Liver (tissue), 9 donors: ENCODE results near the gene HACL1. TPM values are rescaled to one million over a fixed set of nuclear protein-coding genes. Genes with fewer than 3 reads are reported as not detected.
"Not testable (repeated sequence)": the region's sequence is repeated elsewhere in the genome, so short reads cannot be mapped to it uniquely, and the experiment has no call there.

Experiments
- DNase-seq: peaks from one replicate; pipeline ENCODE4 v3.0.0-alpha.2; 2017; ENCODE audit warnings: low spot score
- H3K27ac ChIP-seq, 2 donors: one replicate each; pipeline ENCODE4 v1.7.0; 2013; ENCODE audit warnings: inconsistent platforms in 2 of 2, low read length in 2 of 2, control low read depth in 1 of 2, low read depth in 1 of 2, mild to moderate bottlenecking in 1 of 2
- H3K27me3 ChIP-seq, 4 donors: one replicate each; pipeline versions ENCODE4 v1.6.1 to v1.7.0; 2013; ENCODE audit warnings: low read length in 3 of 4, inconsistent platforms in 1 of 4, mild to moderate bottlenecking in 1 of 4, moderate library complexity in 1 of 4; ENCODE audit not compliant: control insufficient read depth in 4 of 4, insufficient read depth in 4 of 4
- H3K36me3 ChIP-seq, 4 donors: one replicate each; pipeline versions ENCODE4 v1.6.1 to v1.7.0; 2013; ENCODE audit warnings: low read length in 3 of 4, mild to moderate bottlenecking in 3 of 4, low read depth in 1 of 4, moderate library complexity in 1 of 4; ENCODE audit not compliant: control insufficient read depth in 4 of 4, insufficient read depth in 3 of 4
- H3K4me1 ChIP-seq, 4 donors: one replicate each; pipeline versions ENCODE4 v1.6.1 to v1.7.0; 2013; ENCODE audit warnings: low read length in 3 of 4, mild to moderate bottlenecking in 3 of 4, moderate library complexity in 1 of 4; ENCODE audit not compliant: control insufficient read depth in 4 of 4, insufficient read depth in 4 of 4
- H3K4me3 ChIP-seq, 3 donors: one replicate each; pipeline versions ENCODE4 v1.6.1 to v1.7.0; 2013; ENCODE audit warnings: low read length in 3 of 3, control low read depth in 1 of 3, low read depth in 1 of 3, mild to moderate bottlenecking in 1 of 3
- H3K9ac ChIP-seq, 2 donors: one replicate each; pipeline ENCODE4 v1.7.0; 2013; ENCODE audit warnings: low read length in 2 of 2, mild to moderate bottlenecking in 2 of 2, moderate library complexity in 2 of 2, control low read depth in 1 of 2, low read depth in 1 of 2
- H3K9me3 ChIP-seq, 4 donors: one replicate each; pipeline versions ENCODE4 v1.6.1 to v1.7.0; 2013; ENCODE audit warnings: low read length in 3 of 4; ENCODE audit not compliant: control insufficient read depth in 4 of 4
- CTCF ChIP-seq: fragments of 150-350 bp; IDR thresholded peaks from 2 replicates; pipeline ENCODE4 v1.5.1; 2017; ENCODE audit warnings: improper control_type of control experiment, low read depth, low read length; ENCODE audit not compliant: missing input control
- EGR1 ChIP-seq, 2 donors: IDR thresholded peaks; 2 replicates each; pipeline ENCODE4 v1.6.1; 2016 to 2018; ENCODE audit warnings: antibody characterized with exemption in 2 of 2, low read depth in 2 of 2
- FOXA1 ChIP-seq: IDR thresholded peaks from 2 replicates; pipeline ENCODE4 v1.6.1; 2016; ENCODE audit warnings: antibody characterized with exemption
- HNF4A ChIP-seq, 2 donors: conservative IDR thresholded peaks; 2 replicates each; pipeline ENCODE4 v1.6.1; 2016; ENCODE audit warnings: antibody characterized with exemption in 2 of 2, mild to moderate bottlenecking in 2 of 2
- JUND ChIP-seq, 2 donors: IDR thresholded peaks; 2 replicates each; pipeline ENCODE4 v1.6.1; 2016; ENCODE audit warnings: antibody characterized with exemption in 2 of 2
- MAX ChIP-seq: IDR thresholded peaks from 2 replicates; pipeline ENCODE4 v1.6.1; 2016; ENCODE audit warnings: antibody characterized with exemption
- NR2F2 ChIP-seq: IDR thresholded peaks from 2 replicates; pipeline ENCODE4 v1.6.1; 2016; ENCODE audit warnings: antibody characterized with exemption
- REST ChIP-seq: IDR thresholded peaks from 2 replicates; pipeline ENCODE4 v1.6.1; 2016; ENCODE audit warnings: antibody characterized with exemption, mild to moderate bottlenecking
- RXRA ChIP-seq, 2 donors: IDR thresholded peaks; 2 replicates each; pipeline ENCODE4 v1.6.1; 2017 to 2018; ENCODE audit warnings: antibody characterized with exemption in 2 of 2, mild to moderate bottlenecking in 1 of 2
- SP1 ChIP-seq: IDR thresholded peaks from 2 replicates; pipeline ENCODE4 v1.6.1; 2018; ENCODE audit warnings: antibody characterized with exemption, mild to moderate bottlenecking
- TAF1 ChIP-seq: conservative IDR thresholded peaks from 2 replicates; pipeline ENCODE4 v1.6.1; 2016; ENCODE audit warnings: antibody characterized with exemption, mild to moderate bottlenecking
- YY1 ChIP-seq: IDR thresholded peaks from 2 replicates; pipeline ENCODE4 v1.6.1; 2016; ENCODE audit warnings: antibody characterized with exemption, mild to moderate bottlenecking
- ZBTB33 ChIP-seq: IDR thresholded peaks from 2 replicates; pipeline ENCODE4 v1.6.1; 2016; ENCODE audit warnings: antibody characterized with exemption
- WGBS: extraction: QIAGEN DNeasy Blood & Tissue Kit; methylation state at CpG from one replicate; pipeline ENCODE4 v1.1.7; 2013; 5-methylcytosine and 5-hydroxymethylcytosine counted together
- polyA plus RNA-seq, 2 donors: library from polyadenylated mRNA; stranded (reverse) in 1 of 2; unstranded in 1 of 2; fragments of 200-250 nt in 1 of 2; fragments of >200 nt in 1 of 2; fragmentation: Nextera tagmentation in 1 of 2; extraction: Ambion mirVana in 1 of 2; gene quantifications; one replicate each; pipeline versions ENCODE4 v1.2.1 to v1.2.3, GENCODE V29; 2013 to 2015
- total RNA-seq, 2 donors: library from RNA; depleted of rRNA; stranded (reverse); fragments of >200 nt; gene quantifications; one replicate each; pipeline ENCODE4 v1.2.3, GENCODE V29; 2014
- donor health status: healthy.
- donor health status: healthy.
- donor health status: healthy.
- donor health status: healthy.
- donor health status: healthy.

The HACL1 gene
- total and polyA plus RNA-seq, 4 donors: 13.4 to 46.9 (median 32.2) TPM

- peaks cover 0 to 3% (median 2%) of the 10 kb centered on the region in 4 donors for H3K4me1 ChIP-seq
- peaks cover 0 to 3% (median under 1%) of the 10 kb centered on the region in 4 donors for H3K36me3 ChIP-seq
- H3K9me3 ChIP-seq: peaks cover 0 to 4% (median 2%) of the 10 kb centered on the region in 4 donors
- no peak overlapping the region for H3K27ac ChIP-seq
- H3K9ac ChIP-seq: no peak overlapping the region
- no peak for DNase-seq
- H3K27me3 ChIP-seq: no peaks in the 10 kb centered on the region
- no peak for TF ChIP-seq NR2F2
- no peak for TF ChIP-seq TAF1
- TF ChIP-seq JUND (IDR thresholded peaks at IDR 0.05): no peak
- no peak for TF ChIP-seq REST
- TF ChIP-seq CTCF: no peak
- no peak for TF ChIP-seq EGR1 (IDR thresholded peaks at IDR 0.05; ENCODE audit: low read depth in 2 of 2)
- TF ChIP-seq MAX: no peak
- TF ChIP-seq SP1: no peak
- no peak for TF ChIP-seq YY1
- no peak for TF ChIP-seq FOXA1
- TF ChIP-seq RXRA (IDR thresholded peaks at IDR 0.05): no peak
- H3K4me3 ChIP-seq: no peak overlapping the region
- WGBS: 75% methylated on average over 4 of the region's 4 CpGs
Measured at GRCh38 chr3:15623535-15624440, 22.4 kb upstream of the HACL1 start.

GRCh38 chr3:15619659-15620464, 18.5 kb upstream of the HACL1 start:
- WGBS: 85% methylated on average over 8 of the region's 8 CpGs
- H3K36me3 ChIP-seq, H3K9ac ChIP-seq, H3K4me3 ChIP-seq, DNase-seq, H3K27ac ChIP-seq, H3K4me1 ChIP-seq, H3K27me3 ChIP-seq, H3K9me3 ChIP-seq: not testable (repeated sequence)
- TF ChIP-seq HNF4A (conservative IDR thresholded peaks at IDR 0.05): peak; percentile 60 to 78
- peak; percentile 25 for TF ChIP-seq ZBTB33
- peak in 1 of 2 donors; percentile 64 for TF ChIP-seq RXRA (IDR thresholded peaks at IDR 0.05)
